Measurements from ENCODE around the gene BRAF.

GRCh38 chr7:140689199-140690152 lies 235.3 kb downstream of the BRAF start:
- no peak for TF ChIP-seq CTCF (IDR thresholded peaks at IDR 0.05)
- TF ChIP-seq POLR2A (IDR thresholded peaks at IDR 0.05), result no peak

Data from heart left ventricle (tissue), 13 donors.